OCI-LY3 (cell line): ENCODE results near the gene TTC32.
"Not testable (repeated sequence)": the region's sequence is repeated elsewhere in the genome, so short reads cannot be mapped to it uniquely, and the experiment has no call there.

Experiments used
- H2AFZ ChIP-seq: fragments of 200-600, 300-600 bp; shearing (Covaris generic); 2 replicates; pipeline ENCODE4 v1.6.0; 2014; ENCODE audit warnings: antibody characterized with exemption, low read depth, low read length
- H3K27ac ChIP-seq: fragments of 200-600, 300-600 bp; sonication (generic); 2 replicates; pipeline ENCODE4 v1.5.1; 2014; ENCODE audit warnings: mild to moderate bottlenecking, low read length, moderate library complexity, mixed read lengths
- H3K27me3 ChIP-seq: fragments of 200-600, 300-600 bp; sonication (generic); 2 replicates; pipeline ENCODE4 v1.6.1; 2014; ENCODE audit warnings: low read depth, low read length, mixed read lengths
- H3K36me3 ChIP-seq: fragments of 200-600, 300-600 bp; sonication (generic); replicated peaks from 2 replicates; pipeline ENCODE3; 2014; ENCODE audit warnings: low read depth, low read length, mixed read lengths
- H3K4me1 ChIP-seq: fragments of 300-600, 200-600 bp; sonication (generic); 2 replicates; pipeline ENCODE4 v1.6.1; 2014; ENCODE audit warnings: low read length, mixed read lengths
- H3K4me2 ChIP-seq: fragments of 200-600, 300-600 bp; sonication (generic); 2 replicates; pipeline ENCODE4 v1.6.1; 2014; ENCODE audit warnings: low read length, mixed read lengths
- H3K4me3 ChIP-seq: fragments of 300-600, 200-600 bp; sonication (generic); 2 replicates; pipeline ENCODE4 v1.5.1; 2014; ENCODE audit warnings: antibody characterized with exemption, mild to moderate bottlenecking, low read length, moderate library complexity
- H3K79me2 ChIP-seq: fragments of 300-600, 200-600 bp; shearing (Covaris generic); 2 replicates; pipeline ENCODE4 v1.6.1; 2014; ENCODE audit warnings: mild to moderate bottlenecking, low read length, mixed read lengths
- H3K9ac ChIP-seq: fragments of 300-600, 200-600 bp; shearing (Covaris generic); 2 replicates; pipeline ENCODE4 v1.6.0; 2014; ENCODE audit warnings: mild to moderate bottlenecking, low read length, moderate library complexity
- H3K9me3 ChIP-seq: fragments of 200-600, 300-600 bp; shearing (Covaris generic); 2 replicates; pipeline ENCODE4 v1.6.1; 2014; ENCODE audit warnings: low read length, mixed read lengths; ENCODE audit not compliant: insufficient read depth
- H4K20me1 ChIP-seq: fragments of 200-600, 300-600 bp; sonication (generic); 2 replicates; pipeline ENCODE4 v1.6.1; 2016; ENCODE audit warnings: low read length, mixed read lengths; ENCODE audit not compliant: insufficient read depth
- EZH2phosphoT487 ChIP-seq: fragments of 200-600 bp; shearing (Covaris generic); IDR thresholded peaks from 2 replicates; pipeline ENCODE4 v1.6.1; 2018; ENCODE audit warnings: antibody characterized with exemption, mixed run types, low read depth
- TF ChIP-seq, protein P1 (sequence below): fragments of 200-600, 300-600 bp; sonication (generic); IDR thresholded peaks from 2 replicates; pipeline ENCODE4 v1.5.1; 2014; ENCODE audit warnings: antibody characterized with exemption, low read length, low read depth

TTC32 gene

DNA sequence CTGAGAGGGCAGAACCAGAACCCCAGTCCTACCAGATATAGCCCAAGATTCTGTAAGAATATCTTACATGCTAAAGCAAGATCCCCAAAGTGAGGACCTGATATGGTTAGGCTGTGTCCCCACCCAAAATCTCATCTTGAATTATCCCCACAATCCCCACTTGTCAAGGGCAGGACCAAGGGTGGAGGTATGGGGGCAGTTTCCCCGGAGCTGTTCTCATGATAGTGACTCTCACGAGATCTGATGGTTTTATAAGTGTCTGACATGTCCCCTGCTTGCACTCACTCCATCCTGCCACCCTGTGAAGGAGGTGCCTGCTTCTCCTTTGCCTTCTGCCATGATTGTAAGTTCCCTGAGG, 19.9 kb downstream of the TTC32 start:
- no peak overlapping the region for H3K4me2 ChIP-seq
- H4K20me1 ChIP-seq, result no peaks in the 10 kb centered on the region

GRCh38 chr2:19881221-19881907, 20.4 kb downstream of the TTC32 start:
- Histone ChIP-seq H3K27ac (no peak overlapping the region), H3K4me1 (peaks cover 12% of the 10 kb centered on the region), H2AFZ (no peak overlapping the region), H3K4me3 (no peak overlapping the region), H3K9me3 (no peaks in the 10 kb centered on the region), H3K27me3 (no peaks in the 10 kb centered on the region), H3K4me2 (no peak overlapping the region), H3K9ac (no peak overlapping the region), H4K20me1 (no peaks in the 10 kb centered on the region), H3K79me2 (no peaks in the 10 kb centered on the region), H3K36me3 (peaks cover 8% of the 10 kb centered on the region)
- TF ChIP-seq, protein P1, sequence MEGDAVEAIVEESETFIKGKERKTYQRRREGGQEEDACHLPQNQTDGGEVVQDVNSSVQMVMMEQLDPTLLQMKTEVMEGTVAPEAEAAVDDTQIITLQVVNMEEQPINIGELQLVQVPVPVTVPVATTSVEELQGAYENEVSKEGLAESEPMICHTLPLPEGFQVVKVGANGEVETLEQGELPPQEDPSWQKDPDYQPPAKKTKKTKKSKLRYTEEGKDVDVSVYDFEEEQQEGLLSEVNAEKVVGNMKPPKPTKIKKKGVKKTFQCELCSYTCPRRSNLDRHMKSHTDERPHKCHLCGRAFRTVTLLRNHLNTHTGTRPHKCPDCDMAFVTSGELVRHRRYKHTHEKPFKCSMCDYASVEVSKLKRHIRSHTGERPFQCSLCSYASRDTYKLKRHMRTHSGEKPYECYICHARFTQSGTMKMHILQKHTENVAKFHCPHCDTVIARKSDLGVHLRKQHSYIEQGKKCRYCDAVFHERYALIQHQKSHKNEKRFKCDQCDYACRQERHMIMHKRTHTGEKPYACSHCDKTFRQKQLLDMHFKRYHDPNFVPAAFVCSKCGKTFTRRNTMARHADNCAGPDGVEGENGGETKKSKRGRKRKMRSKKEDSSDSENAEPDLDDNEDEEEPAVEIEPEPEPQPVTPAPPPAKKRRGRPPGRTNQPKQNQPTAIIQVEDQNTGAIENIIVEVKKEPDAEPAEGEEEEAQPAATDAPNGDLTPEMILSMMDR, result no peak
- no peak for TF ChIP-seq EZH2phosphoT487

More for the DNA sequence above, 19.9 kb downstream of the TTC32 start:
- Histone ChIP-seq H3K9ac (no peak overlapping the region), H3K27ac (no peak overlapping the region), H2AFZ (no peak overlapping the region), H3K9me3 (no peaks in the 10 kb centered on the region), H3K36me3 (peaks cover 8% of the 10 kb centered on the region), H3K4me1 (peaks cover 12% of the 10 kb centered on the region), H3K79me2 (no peaks in the 10 kb centered on the region), H3K27me3 (no peaks in the 10 kb centered on the region), H3K4me3 (no peak overlapping the region)
- TF ChIP-seq, protein P1, result no peak
- no peak for TF ChIP-seq EZH2phosphoT487

GRCh38 chr2:19880191-19880590, 21.6 kb downstream of the TTC32 start:
- not testable (repeated sequence) for H3K4me3 ChIP-seq, H3K36me3 ChIP-seq, H4K20me1 ChIP-seq, H3K9ac ChIP-seq, H3K4me2 ChIP-seq, H2AFZ ChIP-seq, H3K27me3 ChIP-seq, H3K79me2 ChIP-seq, H3K9me3 ChIP-seq
- Histone ChIP-seq H3K4me1 (peaks cover 12% of the 10 kb centered on the region), H3K27ac (peak overlapping the region; percentile 36)

DNA sequence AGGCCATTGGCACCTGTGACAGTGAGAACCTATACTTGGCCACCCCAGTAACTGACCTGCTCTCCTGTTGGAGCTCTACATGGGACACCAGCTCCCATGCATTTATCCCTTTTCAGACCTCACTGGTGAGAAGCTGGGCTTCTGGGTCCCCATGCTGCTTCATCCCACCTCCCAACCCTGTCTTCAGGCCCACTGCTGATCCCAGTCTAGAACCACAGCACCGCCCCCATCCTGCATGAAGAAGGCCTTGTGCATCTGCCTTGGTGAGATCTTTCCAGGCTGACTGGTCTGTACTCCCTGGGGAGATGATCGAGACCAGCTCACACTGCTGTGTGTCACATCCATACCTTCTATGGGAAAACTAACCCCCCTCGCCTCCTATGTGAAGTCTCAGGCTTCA, 22.7 kb downstream of the TTC32 start:
- H3K9me3 ChIP-seq, result no peaks in the 10 kb centered on the region
- no peaks in the 10 kb centered on the region for H3K79me2 ChIP-seq
- TF ChIP-seq, protein P1, result no peak
- no peak for TF ChIP-seq EZH2phosphoT487
- peaks cover 12% of the 10 kb centered on the region for H3K4me1 ChIP-seq
- H3K9ac ChIP-seq, result no peak overlapping the region
- H3K4me3 ChIP-seq, result no peak overlapping the region
- no peak overlapping the region for H3K27ac ChIP-seq
- no peaks in the 10 kb centered on the region for H3K27me3 ChIP-seq
- H3K4me2 ChIP-seq, result no peak overlapping the region
- H3K36me3 ChIP-seq, result peaks cover 8% of the 10 kb centered on the region
- no peaks in the 10 kb centered on the region for H4K20me1 ChIP-seq
- no peak overlapping the region for H2AFZ ChIP-seq
